ENCODE measurements around the gene ADCK2. TPM values are rescaled to one million over a fixed set of nuclear protein-coding genes. Genes with fewer than 3 reads are reported as not detected.

The ADCK2 gene
- polyA plus RNA-seq, 1 of the 3 experiments (the other 2 are of a cell fraction) = 19.0 TPM

DNA sequence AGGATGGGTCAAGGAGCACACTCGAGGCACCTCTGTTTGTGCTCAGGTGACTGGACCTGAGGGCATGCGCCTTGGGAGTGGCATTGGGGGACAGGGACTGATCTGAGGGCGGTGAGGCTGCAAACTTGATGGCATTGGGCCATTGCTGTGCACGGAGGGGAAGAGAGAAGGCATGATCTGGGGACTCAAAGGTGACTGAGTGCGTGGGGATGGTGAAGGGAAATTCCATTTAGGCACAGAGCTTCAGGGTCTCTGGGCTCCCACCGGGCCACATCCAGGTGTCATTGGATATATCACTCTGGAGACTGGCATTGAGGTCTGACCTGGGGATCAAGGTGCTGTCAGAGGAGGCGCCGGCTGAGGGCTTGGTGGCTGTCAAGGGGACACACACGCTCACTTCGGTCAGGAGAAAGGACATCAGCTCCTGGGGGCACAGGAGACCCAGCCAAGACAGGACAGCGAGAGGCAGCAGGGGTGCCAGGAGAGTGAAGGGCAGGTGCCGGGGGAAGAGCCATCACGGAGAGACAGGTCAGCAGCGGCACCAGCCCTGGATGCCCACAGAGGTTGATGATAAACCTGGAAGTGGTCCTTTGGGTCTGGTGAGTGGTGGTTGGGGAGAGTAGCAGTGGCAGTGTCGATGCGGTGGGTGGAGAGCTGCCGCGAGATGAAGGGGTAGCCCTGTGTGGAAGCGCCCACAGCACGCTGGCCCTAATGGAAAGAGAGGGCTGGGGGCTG is 5.5 kb downstream of the ADCK2 start:
- TF ChIP-seq, protein P1, sequence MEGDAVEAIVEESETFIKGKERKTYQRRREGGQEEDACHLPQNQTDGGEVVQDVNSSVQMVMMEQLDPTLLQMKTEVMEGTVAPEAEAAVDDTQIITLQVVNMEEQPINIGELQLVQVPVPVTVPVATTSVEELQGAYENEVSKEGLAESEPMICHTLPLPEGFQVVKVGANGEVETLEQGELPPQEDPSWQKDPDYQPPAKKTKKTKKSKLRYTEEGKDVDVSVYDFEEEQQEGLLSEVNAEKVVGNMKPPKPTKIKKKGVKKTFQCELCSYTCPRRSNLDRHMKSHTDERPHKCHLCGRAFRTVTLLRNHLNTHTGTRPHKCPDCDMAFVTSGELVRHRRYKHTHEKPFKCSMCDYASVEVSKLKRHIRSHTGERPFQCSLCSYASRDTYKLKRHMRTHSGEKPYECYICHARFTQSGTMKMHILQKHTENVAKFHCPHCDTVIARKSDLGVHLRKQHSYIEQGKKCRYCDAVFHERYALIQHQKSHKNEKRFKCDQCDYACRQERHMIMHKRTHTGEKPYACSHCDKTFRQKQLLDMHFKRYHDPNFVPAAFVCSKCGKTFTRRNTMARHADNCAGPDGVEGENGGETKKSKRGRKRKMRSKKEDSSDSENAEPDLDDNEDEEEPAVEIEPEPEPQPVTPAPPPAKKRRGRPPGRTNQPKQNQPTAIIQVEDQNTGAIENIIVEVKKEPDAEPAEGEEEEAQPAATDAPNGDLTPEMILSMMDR (IDR thresholded peaks at IDR 0.05) = no peak
- TF ChIP-seq GABPA (IDR thresholded peaks at IDR 0.05; ENCODE audit: low read depth) (no peak), EZH2phosphoT487 (IDR thresholded peaks at IDR 0.05; ENCODE audit: borderline replicate concordance, low read depth) (no peak), RCOR1 (IDR thresholded peaks at IDR 0.05; ENCODE audit: low read length) (no peak), TCF12 (IDR thresholded peaks at IDR 0.05) (no peak), CHD2 (IDR thresholded peaks at IDR 0.05; ENCODE audit: low read length, partially characterized antibody) (no peak), SMC3 (IDR thresholded peaks at IDR 0.05; ENCODE audit: low read depth, low read length) (no peak), POLR2AphosphoS5 (IDR thresholded peaks at IDR 0.05; ENCODE audit: low read depth, low read length) (no peak), RAD21 (IDR thresholded peaks at IDR 0.05; ENCODE audit: low read length) (no peak), SIN3A (IDR thresholded peaks at IDR 0.05; ENCODE audit: borderline replicate concordance, low read depth, low read length) (no peak), NRF1 (IDR thresholded peaks at IDR 0.05; ENCODE audit: low read depth, low read length) (no peak), FOXM1 (IDR thresholded peaks at IDR 0.05; ENCODE audit: low read depth) (no peak), MXI1 (IDR thresholded peaks at IDR 0.05; ENCODE audit: low read depth, low read length) (no peak), FOXJ3 (CRISPR knock-in tag; IDR thresholded peaks at IDR 0.05) (no peak), RFX5 (IDR thresholded peaks at IDR 0.05; ENCODE audit: low read length) (no peak), NFIC (IDR thresholded peaks at IDR 0.05; ENCODE audit: borderline replicate concordance) (no peak)
- TF ChIP-seq, protein P2, sequence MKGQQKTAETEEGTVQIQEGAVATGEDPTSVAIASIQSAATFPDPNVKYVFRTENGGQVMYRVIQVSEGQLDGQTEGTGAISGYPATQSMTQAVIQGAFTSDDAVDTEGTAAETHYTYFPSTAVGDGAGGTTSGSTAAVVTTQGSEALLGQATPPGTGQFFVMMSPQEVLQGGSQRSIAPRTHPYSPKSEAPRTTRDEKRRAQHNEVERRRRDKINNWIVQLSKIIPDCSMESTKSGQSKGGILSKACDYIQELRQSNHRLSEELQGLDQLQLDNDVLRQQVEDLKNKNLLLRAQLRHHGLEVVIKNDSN (IDR thresholded peaks at IDR 0.05; ENCODE audit: borderline replicate concordance, low read depth) = no peak
- TF ChIP-seq, protein P3, sequence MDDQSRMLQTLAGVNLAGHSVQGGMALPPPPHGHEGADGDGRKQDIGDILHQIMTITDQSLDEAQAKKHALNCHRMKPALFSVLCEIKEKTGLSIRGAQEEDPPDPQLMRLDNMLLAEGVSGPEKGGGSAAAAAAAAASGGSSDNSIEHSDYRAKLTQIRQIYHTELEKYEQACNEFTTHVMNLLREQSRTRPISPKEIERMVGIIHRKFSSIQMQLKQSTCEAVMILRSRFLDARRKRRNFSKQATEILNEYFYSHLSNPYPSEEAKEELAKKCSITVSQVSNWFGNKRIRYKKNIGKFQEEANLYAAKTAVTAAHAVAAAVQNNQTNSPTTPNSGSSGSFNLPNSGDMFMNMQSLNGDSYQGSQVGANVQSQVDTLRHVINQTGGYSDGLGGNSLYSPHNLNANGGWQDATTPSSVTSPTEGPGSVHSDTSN (IDR thresholded peaks at IDR 0.05) = no peak
- TF ChIP-seq, protein P4, sequence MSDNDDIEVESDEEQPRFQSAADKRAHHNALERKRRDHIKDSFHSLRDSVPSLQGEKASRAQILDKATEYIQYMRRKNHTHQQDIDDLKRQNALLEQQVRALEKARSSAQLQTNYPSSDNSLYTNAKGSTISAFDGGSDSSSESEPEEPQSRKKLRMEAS (IDR thresholded peaks at IDR 0.05; ENCODE audit: low read depth) = no peak
- TF ChIP-seq, protein P5, sequence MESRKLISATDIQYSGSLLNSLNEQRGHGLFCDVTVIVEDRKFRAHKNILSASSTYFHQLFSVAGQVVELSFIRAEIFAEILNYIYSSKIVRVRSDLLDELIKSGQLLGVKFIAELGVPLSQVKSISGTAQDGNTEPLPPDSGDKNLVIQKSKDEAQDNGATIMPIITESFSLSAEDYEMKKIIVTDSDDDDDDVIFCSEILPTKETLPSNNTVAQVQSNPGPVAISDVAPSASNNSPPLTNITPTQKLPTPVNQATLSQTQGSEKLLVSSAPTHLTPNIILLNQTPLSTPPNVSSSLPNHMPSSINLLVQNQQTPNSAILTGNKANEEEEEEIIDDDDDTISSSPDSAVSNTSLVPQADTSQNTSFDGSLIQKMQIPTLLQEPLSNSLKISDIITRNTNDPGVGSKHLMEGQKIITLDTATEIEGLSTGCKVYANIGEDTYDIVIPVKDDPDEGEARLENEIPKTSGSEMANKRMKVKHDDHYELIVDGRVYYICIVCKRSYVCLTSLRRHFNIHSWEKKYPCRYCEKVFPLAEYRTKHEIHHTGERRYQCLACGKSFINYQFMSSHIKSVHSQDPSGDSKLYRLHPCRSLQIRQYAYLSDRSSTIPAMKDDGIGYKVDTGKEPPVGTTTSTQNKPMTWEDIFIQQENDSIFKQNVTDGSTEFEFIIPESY (IDR thresholded peaks at IDR 0.05; ENCODE audit: borderline replicate concordance, low read depth) = no peak
- Histone ChIP-seq H3K4me1 (ENCODE audit: control insufficient read depth in 1 of 2, insufficient read depth in 2 of 2, low read depth in 1 of 2, low read length in 1 of 2) (peaks cover 7 to 14% of the 10 kb centered on the region in 2 experiments; a peak in 2 of 4 replicates), H2AFZ (ENCODE audit: low read depth) (no peak overlapping the region), H3K79me2 (ENCODE audit: insufficient read depth) (no peaks in the 10 kb centered on the region), H3K36me3 (replicated peaks in 1 of 2; ENCODE audit: control insufficient read depth in 1 of 2, insufficient read depth in 2 of 2, low read length in 1 of 2) (peaks cover 0 to 10% of the 10 kb centered on the region in 2 experiments), H4K20me1 (ENCODE audit: insufficient read depth) (no peaks in the 10 kb centered on the region), H3F3A (replicated peaks; ENCODE audit: insufficient read depth) (no peaks in the 10 kb centered on the region), H3K4me3 (ENCODE audit: low read depth in 2 of 2, low read length in 1 of 2) (no peak overlapping the region), H3K9me2 (no peaks in the 10 kb centered on the region), H3K27me3 (ENCODE audit: insufficient read depth) (no peaks in the 10 kb centered on the region), H3K27ac (ENCODE audit: low read depth in 2 of 2, low read length in 1 of 2) (no peak overlapping the region), H3K4me2 (no peak overlapping the region), H3K9me3 (no peaks in the 10 kb centered on the region), H3K9ac (no peak overlapping the region)
- ChIA-PET CTCF (interaction anchor here (0.5 to 2.0 kb wide), 3 partner anchors 19 to 548 kb away, joined by 3 to 6 read pairs (median 4); no protein-coding TSS in a partner anchor), POLR2A (no interaction called here)
- WGBS (ENCODE audit: low lambda C conversion rate) = 93% methylated on average over 20 of the region's 20 CpGs
- DNase-seq = no peak

Measured in SK-N-SH (cell line).